IMR-90 (cell line): Measurements from ENCODE around the gene RPS15. TPM values are rescaled to one million over a fixed set of nuclear protein-coding genes. Genes with fewer than 3 reads are reported as not detected.

ENCODE experiments used
- CHD1 ChIP-seq: IDR thresholded peaks from 2 replicates; pipeline ENCODE4 v1.6.1; 2012; ENCODE audit warnings: low read depth, low read length, improper control_type of control experiment
- CTCF ChIP-seq: conservative IDR thresholded peaks from 2 replicates; pipeline ENCODE4 v1.5.1; 2012; ENCODE audit warnings: mild to moderate bottlenecking, low read depth, low read length, improper control_type of control experiment
- MAZ ChIP-seq: IDR thresholded peaks from 2 replicates; pipeline ENCODE4 v1.6.1; 2012; ENCODE audit warnings: low read depth, mild to moderate bottlenecking, low read length, improper control_type of control experiment, moderate library complexity, borderline replicate concordance
- POLR2A ChIP-seq: IDR thresholded peaks from 2 replicates; pipeline ENCODE4 v1.6.1; 2012; ENCODE audit warnings: mild to moderate bottlenecking, low read depth, low read length
- polyA plus RNA-seq, 3 experiments: library from polyadenylated mRNA; depleted of rRNA; stranded (reverse); fragments of >200 nt; gene quantifications; 2 replicates each; pipeline ENCODE4 v1.2.3, GENCODE V29; 2012; ENCODE audit warnings: low replicate concordance in 1 of 3
- total RNA-seq: library from RNA; depleted of rRNA; stranded (reverse); fragments of >200 nt; gene quantifications from 2 replicates; pipeline ENCODE4 v1.2.3, GENCODE V29; 2012

The RPS15 gene
- total and polyA plus RNA-seq, 2 of the 4 experiments (the other 2 are of a cell fraction): 1,179 to 1,855 TPM

DNA sequence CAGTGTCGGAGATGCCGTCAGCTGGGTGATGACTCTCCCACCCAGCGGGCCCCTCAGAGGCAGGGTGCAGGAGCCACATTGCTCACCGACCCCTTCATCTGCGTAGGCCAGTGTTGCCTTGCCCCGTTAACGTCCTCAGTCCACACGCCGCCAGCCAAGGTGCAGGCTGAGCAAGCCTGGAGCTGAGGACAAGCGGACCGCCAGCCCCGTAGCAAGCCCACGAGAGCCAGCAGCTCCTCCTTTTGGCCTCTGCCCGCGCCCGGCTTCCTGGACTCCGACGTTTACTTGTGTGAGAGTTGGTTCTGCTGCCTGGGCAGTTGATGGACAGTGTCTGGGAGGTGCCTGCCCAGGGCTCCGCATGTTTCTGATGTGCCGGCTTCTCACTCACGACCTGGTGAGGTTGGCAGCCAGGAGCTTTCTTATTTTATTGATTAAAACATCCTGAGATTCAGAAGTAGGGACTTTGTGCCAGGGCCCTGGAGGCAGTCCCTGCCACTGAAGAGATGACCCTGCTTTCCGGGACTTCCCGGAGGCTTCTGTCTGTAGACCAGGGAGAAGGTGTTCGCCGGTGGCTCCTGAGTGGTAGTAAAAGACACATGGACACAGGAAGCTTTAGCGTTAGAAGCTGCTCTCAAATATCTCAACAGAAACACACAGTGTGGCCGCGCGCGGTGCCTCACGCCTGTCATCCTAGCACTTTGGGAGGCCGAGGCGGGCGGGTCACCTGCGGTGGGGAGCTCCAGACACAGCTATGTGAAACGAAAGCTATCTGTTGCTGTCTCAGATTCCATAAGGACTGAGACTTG lies 25.0 kb upstream of the RPS15 start (continued):
- TF ChIP-seq CTCF: no peak
- TF ChIP-seq POLR2A: no peak
- no peak for TF ChIP-seq MAZ
- no peak for TF ChIP-seq CHD1
